GM12878 (cell line): ENCODE measurements around the gene DHCR7. TPM values are rescaled to one million over a fixed set of nuclear protein-coding genes. Genes with fewer than 3 reads are reported as not detected.

Experiments
- ATAC-seq: fragments of 200-7000 bp; cut with Tn5 transposase; 3 replicates; pipeline ENCODE4 v1.9.1; 2020; ENCODE audit warnings: mild to moderate bottlenecking, moderate library complexity
- BruUV-seq: library from RNA; stranded (reverse); fragments of 400-500 nt; replicated peaks from 2 replicates; lab custom pipeline; 2021; lab: Mats Ljungman, UMichigan
- CTCF ChIA-PET: fragments of 300-600 bp; sonication (Branson Sonifier 250); formaldehyde crosslinking; extraction: SDS; loops from one replicate; lab custom pipeline; 2021; ENCODE audit warnings: inconsistent platforms; lab: Yijun Ruan, JAX
- POLR2A ChIA-PET: fragments of 350-600 bp; formaldehyde crosslinking; extraction: SDS; loops from one replicate; lab custom pipeline; 2021; ENCODE audit warnings: inconsistent platforms; lab: Charles Lee
- RAD21 ChIA-PET: fragments of 300-600 bp; sonication (Branson Sonifier 250); formaldehyde crosslinking; loops from one replicate; lab custom pipeline; 2023; ENCODE audit warnings: antibody characterized with exemption; ENCODE audit not compliant: unreplicated experiment; lab: Charles Lee
- SMC1A ChIA-PET: fragments of 300-600 bp; sonication (Branson Sonifier 250); formaldehyde crosslinking; loops from one replicate; lab custom pipeline; 2023; ENCODE audit not compliant: unreplicated experiment, uncharacterized antibody; lab: Charles Lee
- DNase-seq: peaks from one replicate; pipeline ENCODE4 v3.0.0-alpha.2; 2011; ENCODE audit warnings: low read depth, low spot score
- FAIRE-seq: peaks from 3 replicates; lab custom pipeline; 2011; peaks lifted over from hg19 to GRCh38; lab: Jason Lieb, UNC
- H2AFZ ChIP-seq: 2 replicates; pipeline ENCODE4 v1.6.0; 2011; ENCODE audit warnings: low read depth, low read length, control low read depth; ENCODE audit not compliant: control insufficient read depth
- H3K27ac ChIP-seq: 2 replicates; pipeline ENCODE4 v1.5.1; 2011; ENCODE audit warnings: control low read depth; ENCODE audit not compliant: control insufficient read depth, insufficient read depth
- H3K27me3 ChIP-seq, 2 experiments: replicated peaks in 1 of 2; 2 replicates each; pipeline versions ENCODE4 v1.6.0 to v1.6.1; 2011; ENCODE audit warnings: low read length in 1 of 2; ENCODE audit not compliant: control insufficient read depth in 2 of 2, insufficient read depth in 2 of 2
- H3K36me3 ChIP-seq, 2 experiments: 2 replicates each; pipeline ENCODE4 v1.5.1; 2011; ENCODE audit warnings: low read length in 1 of 2; ENCODE audit not compliant: control insufficient read depth in 2 of 2, insufficient read depth in 2 of 2
- H3K4me1 ChIP-seq: 2 replicates; pipeline ENCODE4 v1.6.1; 2011; ENCODE audit warnings: mild to moderate bottlenecking, low read length, moderate library complexity, mixed read lengths; ENCODE audit not compliant: control insufficient read depth, insufficient read depth
- H3K4me2 ChIP-seq: 2 replicates; pipeline ENCODE4 v1.6.0; 2011; ENCODE audit warnings: control low read depth; ENCODE audit not compliant: control insufficient read depth, insufficient read depth
- H3K4me3 ChIP-seq: fragments of 200-600 bp; sonication (generic); 2 replicates; pipeline ENCODE4 v1.5.1; 2016
- H3K79me2 ChIP-seq: 2 replicates; pipeline ENCODE4 v1.6.0; 2011; ENCODE audit warnings: low read length; ENCODE audit not compliant: control insufficient read depth, insufficient read depth
- H3K9ac ChIP-seq: 2 replicates; pipeline ENCODE4 v1.8.0; 2011; ENCODE audit warnings: low read length, control low read depth, mixed read lengths; ENCODE audit not compliant: control insufficient read depth, insufficient read depth
- H3K9me3 ChIP-seq: replicated peaks from 3 replicates; pipeline ENCODE4 v1.5.1; 2011; ENCODE audit warnings: mild to moderate bottlenecking, low read length; ENCODE audit not compliant: control insufficient read depth, insufficient read depth
- H4K20me1 ChIP-seq: 2 replicates; pipeline ENCODE4 v1.6.0; 2011; ENCODE audit not compliant: control insufficient read depth, insufficient read depth
- CBX3 ChIP-seq: fragments of 200-600 bp; sonication (generic); IDR thresholded peaks from 2 replicates; pipeline ENCODE4 v1.6.1; 2016; ENCODE audit warnings: low read depth, borderline replicate concordance
- CHD1 ChIP-seq: IDR thresholded peaks from 2 replicates; pipeline ENCODE4 v1.6.1; 2012; ENCODE audit warnings: low read depth, low read length, improper control_type of control experiment
- CREM ChIP-seq: IDR thresholded peaks from 2 replicates; pipeline ENCODE4 v1.6.1; 2014; ENCODE audit warnings: antibody characterized with exemption, low read depth
- ESRRA ChIP-seq: IDR thresholded peaks from 2 replicates; pipeline ENCODE4 v1.6.1; 2012; ENCODE audit warnings: mild to moderate bottlenecking, low read length, improper control_type of control experiment
- MTA3 ChIP-seq: IDR thresholded peaks from 2 replicates; pipeline ENCODE4 v1.6.1; 2012; ENCODE audit warnings: low read length, inconsistent platforms, borderline replicate concordance
- MXI1 ChIP-seq: fragments of 150-350 bp; IDR thresholded peaks from 2 replicates; pipeline ENCODE4 v1.6.1; 2011; ENCODE audit warnings: low read depth, mild to moderate bottlenecking, inconsistent platforms, low read length, improper control_type of control experiment
- NR2C2 ChIP-seq: IDR thresholded peaks from 2 replicates; pipeline ENCODE4 v1.6.1; 2011; ENCODE audit warnings: borderline replicate concordance, low read depth; ENCODE audit not compliant: control insufficient read depth, insufficient read length
- POLR2A ChIP-seq: IDR thresholded peaks from 2 replicates; pipeline ENCODE4 v1.6.1; 2011; ENCODE audit warnings: low read depth, mild to moderate bottlenecking, low read length
- SREBF1 ChIP-seq: IDR thresholded peaks from 2 replicates; pipeline ENCODE4 v1.6.1; 2012; ENCODE audit warnings: mild to moderate bottlenecking, low read length
- TARDBP ChIP-seq: IDR thresholded peaks from 2 replicates; pipeline ENCODE4 v1.6.1; 2016; ENCODE audit warnings: borderline replicate concordance
- ZNF384 ChIP-seq: IDR thresholded peaks from 2 replicates; pipeline ENCODE4 v1.6.1; 2012; ENCODE audit warnings: low read depth, mild to moderate bottlenecking, low read length, improper control_type of control experiment, borderline replicate concordance
- WGBS: methylation state at CpG from one replicate; pipeline ENCODE4 v1.1.6; 2016; ENCODE audit warnings: low lambda C conversion rate; ENCODE audit not compliant: insufficient replicate concordance, insufficient coverage; ENCODE audit errors: missing lambda C conversion rate; 5-methylcytosine and 5-hydroxymethylcytosine counted together
- in situ Hi-C: fragments of 300-500 bp; cut with MboI; formaldehyde crosslinking; loops from 9 replicates; pipeline ENCODE4 v1.14.3; 2018; ENCODE audit warnings: mixed read lengths
- intact Hi-C: fragments of 100-400 bp; cut with micrococcal nuclease; formaldehyde crosslinking; loops from one replicate; pipeline ENCODE4 v1.14.2; 2022; ENCODE audit not compliant: unreplicated experiment
- polyA plus RNA-seq, 11 experiments: library from polyadenylated mRNA; depleted of rRNA in 4 of 11; unstranded in 6 of 11; stranded (reverse) in 5 of 11; fragments of >200 nt; fragmentation: Nextera tagmentation in 4 of 11; fragmentation: Illumina TruSeq in 1 of 11; extraction: Ambion mirVana in 4 of 11; extraction: Trizol in 1 of 11; gene quantifications; 1 replicate in 1 of 11; 2 replicates in 10 of 11; pipeline versions ENCODE4 v1.2.1 to v1.2.3, GENCODE V29; 2011 to 2016; ENCODE audit warnings: inconsistent platforms in 2 of 11, missing spikeins in 2 of 11, low read depth in 1 of 11
- total RNA-seq, 4 experiments: library from RNA; depleted of rRNA in 3 of 4; stranded (reverse); fragments of >200 nt in 3 of 4; fragmentation: Illumina TruSeq in 1 of 4; extraction: Trizol in 1 of 4; gene quantifications; 2 replicates each; pipeline versions ENCODE4 v1.2.1 to v1.2.3, GENCODE V29; 2013 to 2021
- TF ChIP-seq, protein P1 (sequence below): fragments of 450-650 bp; formaldehyde crosslinking; IDR thresholded peaks from 2 replicates; pipeline ENCODE4 v1.5.0; 2022; ENCODE audit warnings: mild to moderate bottlenecking, missing genetic modification characterization

Gene DHCR7
- total and polyA plus RNA-seq, 10 of the 15 experiments (the other 5 are each of a cell fraction or from before 2014, with no cell fraction given): 4.2 to 115 (median 57.8) TPM

- TF ChIP-seq ESRRA (no peak), POLR2A (no peak), CBX3 (no peak), CHD1 (no peak), MTA3 (no peak), ZNF384 (no peak), CREM (no peak)
These were observed 19.0 kb upstream of the DHCR7 start (continued) for GRCh38 chr11:71467164-71467563.

GRCh38 chr11:71466358-71466757, 18.2 kb upstream of the DHCR7 start:
- Histone ChIP-seq H3K36me3 (peaks cover 8 to 10% of the 10 kb centered on the region in 2 experiments), H3K4me3 (no peak overlapping the region), H2AFZ (no peak overlapping the region), H3K27me3 (no peaks in the 10 kb centered on the region), H3K9me3 (no peaks in the 10 kb centered on the region), H3K79me2 (no peaks in the 10 kb centered on the region), H4K20me1 (no peaks in the 10 kb centered on the region), H3K9ac (no peak overlapping the region), H3K4me1 (no peaks in the 10 kb centered on the region), H3K4me2 (no peak overlapping the region), H3K27ac (no peak overlapping the region)
- RAD21 ChIA-PET: no interaction called here
- in situ Hi-C loops (no loop called here), intact Hi-C loops (no loop called here)
- DNase-seq (no peak), ATAC-seq (no peak), FAIRE-seq (no peak)
- 96% methylated on average over 9 of the region's 9 CpGs for WGBS
- CTCF ChIA-PET: no interaction called here
- SMC1A ChIA-PET: no interaction called here
- POLR2A ChIA-PET: no interaction called here
- no peak for TF ChIP-seq NR2C2
- no peak for TF ChIP-seq CBX3
- TF ChIP-seq TARDBP: no peak
- TF ChIP-seq, protein P1, sequence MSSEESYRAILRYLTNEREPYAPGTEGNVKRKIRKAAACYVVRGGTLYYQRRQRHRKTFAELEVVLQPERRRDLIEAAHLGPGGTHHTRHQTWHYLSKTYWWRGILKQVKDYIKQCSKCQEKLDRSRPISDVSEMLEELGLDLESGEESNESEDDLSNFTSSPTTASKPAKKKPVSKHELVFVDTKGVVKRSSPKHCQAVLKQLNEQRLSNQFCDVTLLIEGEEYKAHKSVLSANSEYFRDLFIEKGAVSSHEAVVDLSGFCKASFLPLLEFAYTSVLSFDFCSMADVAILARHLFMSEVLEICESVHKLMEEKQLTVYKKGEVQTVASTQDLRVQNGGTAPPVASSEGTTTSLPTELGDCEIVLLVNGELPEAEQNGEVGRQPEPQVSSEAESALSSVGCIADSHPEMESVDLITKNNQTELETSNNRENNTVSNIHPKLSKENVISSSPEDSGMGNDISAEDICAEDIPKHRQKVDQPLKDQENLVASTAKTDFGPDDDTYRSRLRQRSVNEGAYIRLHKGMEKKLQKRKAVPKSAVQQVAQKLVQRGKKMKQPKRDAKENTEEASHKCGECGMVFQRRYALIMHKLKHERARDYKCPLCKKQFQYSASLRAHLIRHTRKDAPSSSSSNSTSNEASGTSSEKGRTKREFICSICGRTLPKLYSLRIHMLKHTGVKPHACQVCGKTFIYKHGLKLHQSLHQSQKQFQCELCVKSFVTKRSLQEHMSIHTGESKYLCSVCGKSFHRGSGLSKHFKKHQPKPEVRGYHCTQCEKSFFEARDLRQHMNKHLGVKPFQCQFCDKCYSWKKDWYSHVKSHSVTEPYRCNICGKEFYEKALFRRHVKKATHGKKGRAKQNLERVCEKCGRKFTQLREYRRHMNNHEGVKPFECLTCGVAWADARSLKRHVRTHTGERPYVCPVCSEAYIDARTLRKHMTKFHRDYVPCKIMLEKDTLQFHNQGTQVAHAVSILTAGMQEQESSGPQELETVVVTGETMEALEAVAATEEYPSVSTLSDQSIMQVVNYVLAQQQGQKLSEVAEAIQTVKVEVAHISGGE (CRISPR knock-in tag): no peak
- no peak for TF ChIP-seq MXI1
- no peak for TF ChIP-seq SREBF1
- no TSS peak for BruUV-seq
